Muscle layer of colon (tissue), 2 donors: Measurements from ENCODE around the gene HNRNPLL.

Source experiments
- H3K27ac ChIP-seq: one replicate; pipeline ENCODE4 v1.7.0; 2013; ENCODE audit warnings: low read depth, mild to moderate bottlenecking, low read length, moderate library complexity
- H3K27me3 ChIP-seq, 2 donors: one replicate each; pipeline ENCODE4 v1.7.0; 2013; ENCODE audit warnings: low read length in 2 of 2, mild to moderate bottlenecking in 2 of 2; ENCODE audit not compliant: insufficient read depth in 2 of 2, control insufficient read depth in 1 of 2
- H3K36me3 ChIP-seq: one replicate; pipeline ENCODE4 v1.7.0; 2013; ENCODE audit warnings: mild to moderate bottlenecking, low read length; ENCODE audit not compliant: insufficient read depth
- H3K4me1 ChIP-seq: one replicate; pipeline ENCODE4 v1.7.0; 2013; ENCODE audit warnings: mild to moderate bottlenecking, low read length; ENCODE audit not compliant: insufficient read depth
- H3K4me3 ChIP-seq, 2 donors: one replicate each; pipeline ENCODE4 v1.7.0; 2013; ENCODE audit warnings: low read length in 2 of 2, low read depth in 1 of 2, mild to moderate bottlenecking in 1 of 2, moderate library complexity in 1 of 2
- H3K9ac ChIP-seq: one replicate; pipeline ENCODE4 v1.7.0; 2013; ENCODE audit warnings: low read length
- H3K9me3 ChIP-seq: one replicate; pipeline ENCODE4 v1.7.0; 2013; ENCODE audit warnings: mild to moderate bottlenecking, low read length
- donor health status: abdominal sarcoma.
- donor health status: Adenocarcinoma of cecum.

HNRNPLL gene

DNA sequence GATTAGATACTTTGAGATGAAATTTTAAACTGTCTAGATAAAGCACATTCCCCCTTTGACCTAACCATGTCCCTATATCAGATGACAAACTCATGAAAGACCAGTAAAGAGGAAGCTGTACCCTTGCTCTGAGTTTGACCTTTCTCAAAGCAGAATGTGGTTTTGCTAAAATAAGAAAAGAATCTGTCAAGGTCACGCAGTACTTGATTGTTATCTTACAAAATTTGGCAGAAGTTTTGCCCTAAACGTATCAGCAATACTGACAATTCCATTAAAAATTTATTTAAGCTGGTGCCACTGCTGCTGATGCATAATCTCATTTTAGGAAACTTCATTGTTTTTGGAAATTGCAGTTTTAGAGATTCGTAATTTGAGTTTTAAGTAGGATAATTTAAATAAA is 32.0 kb upstream of the HNRNPLL start:
- H3K4me3 ChIP-seq: no peak overlapping the region
- no peaks in the 10 kb centered on the region for H3K4me1 ChIP-seq
- H3K27me3 ChIP-seq: no peaks in the 10 kb centered on the region
- no peak overlapping the region for H3K27ac ChIP-seq
- no peaks in the 10 kb centered on the region for H3K9me3 ChIP-seq
- H3K36me3 ChIP-seq: no peaks in the 10 kb centered on the region
- no peak overlapping the region for H3K9ac ChIP-seq

- no peak overlapping the region for H3K4me3 ChIP-seq
- H3K9me3 ChIP-seq: no peaks in the 10 kb centered on the region
- no peaks in the 10 kb centered on the region for H3K4me1 ChIP-seq
- no peaks in the 10 kb centered on the region for H3K27me3 ChIP-seq
- no peaks in the 10 kb centered on the region for H3K36me3 ChIP-seq
- no peak overlapping the region for H3K27ac ChIP-seq
- no peak overlapping the region for H3K9ac ChIP-seq
Measured at GRCh38 chr2:38633895-38634294, 31.2 kb upstream of the HNRNPLL start.

GRCh38 chr2:38632980-38633379 is 30.3 kb upstream of the HNRNPLL start:
- no peaks in the 10 kb centered on the region for H3K27me3 ChIP-seq
- H3K36me3 ChIP-seq: no peaks in the 10 kb centered on the region

DNA sequence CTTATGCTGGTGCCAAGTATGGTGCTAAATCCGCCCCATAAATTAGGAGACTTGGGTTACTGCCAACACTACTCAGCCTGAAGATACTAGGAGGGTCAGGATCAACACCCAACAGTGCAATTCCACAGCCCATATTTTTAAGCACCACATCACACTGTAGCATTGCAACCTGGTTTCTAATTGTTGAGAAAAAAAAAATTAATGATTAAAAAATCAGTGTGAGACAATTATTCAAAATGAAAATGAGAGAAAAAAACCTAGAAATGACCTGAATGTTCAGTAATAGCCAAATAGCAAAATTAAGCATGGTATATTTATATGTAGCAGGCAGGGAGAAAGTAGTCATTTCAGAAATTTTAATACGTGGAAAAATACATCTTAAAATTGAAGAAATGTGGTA is 29.2 kb upstream of the HNRNPLL start:
- Histone ChIP-seq H3K4me3 (no peak overlapping the region), H3K9me3 (no peaks in the 10 kb centered on the region), H3K27me3 (no peaks in the 10 kb centered on the region), H3K27ac (no peak overlapping the region), H3K4me1 (no peaks in the 10 kb centered on the region), H3K9ac (no peak overlapping the region), H3K36me3 (no peaks in the 10 kb centered on the region)

More at GRCh38 chr2:38632980-38633379, 30.3 kb upstream of the HNRNPLL start:
- Histone ChIP-seq H3K9me3 (no peaks in the 10 kb centered on the region), H3K27ac (no peak overlapping the region), H3K4me1 (no peaks in the 10 kb centered on the region), H3K9ac (no peak overlapping the region), H3K4me3 (no peak overlapping the region)

DNA sequence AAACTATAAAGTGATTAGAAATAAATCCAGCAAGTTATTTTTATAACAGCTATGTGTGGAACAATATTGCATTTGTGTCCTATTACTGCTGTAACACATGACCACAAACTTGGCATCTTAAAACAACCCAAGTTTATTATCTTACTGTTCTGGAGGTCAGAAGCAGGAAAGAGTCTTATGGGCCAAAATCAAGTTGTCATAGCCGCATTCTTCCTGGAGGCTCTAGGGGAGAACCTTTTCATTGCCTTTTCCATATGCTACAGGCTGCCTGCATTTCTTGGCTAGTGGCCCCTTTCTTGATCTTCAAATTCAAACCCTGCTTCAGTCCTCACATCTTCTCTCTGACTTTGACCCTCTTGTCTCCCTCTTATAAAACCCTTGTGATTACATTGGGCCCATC is 27.0 kb upstream of the HNRNPLL start:
- no peak overlapping the region for H3K9ac ChIP-seq
- H3K9me3 ChIP-seq: no peaks in the 10 kb centered on the region
- no peaks in the 10 kb centered on the region for H3K4me1 ChIP-seq
- no peak overlapping the region for H3K4me3 ChIP-seq
- no peak overlapping the region for H3K27ac ChIP-seq
- H3K36me3 ChIP-seq: no peaks in the 10 kb centered on the region
- no peaks in the 10 kb centered on the region for H3K27me3 ChIP-seq

DNA sequence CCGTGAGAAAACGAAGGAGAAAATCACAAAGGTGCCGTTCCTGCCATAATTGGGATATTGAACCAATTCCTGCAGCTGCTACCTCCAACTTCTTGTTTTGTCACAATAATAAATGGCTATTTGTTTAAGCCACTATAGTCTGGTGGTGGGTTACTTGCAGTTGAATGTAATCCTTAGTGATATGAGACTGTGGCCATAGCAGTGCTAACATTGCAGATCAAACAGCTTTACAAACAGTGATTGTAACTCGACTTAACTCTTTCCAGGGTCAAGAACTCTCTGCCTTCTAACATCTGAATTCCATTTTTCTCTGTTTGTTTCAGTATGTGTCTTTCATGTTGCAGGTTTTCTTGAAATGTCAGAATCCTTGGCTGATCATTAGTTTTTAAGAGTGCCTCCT is 24.7 kb upstream of the HNRNPLL start:
- Histone ChIP-seq H3K9me3 (no peaks in the 10 kb centered on the region), H3K36me3 (no peaks in the 10 kb centered on the region), H3K9ac (no peak overlapping the region), H3K4me1 (no peaks in the 10 kb centered on the region), H3K27ac (no peak overlapping the region), H3K27me3 (no peaks in the 10 kb centered on the region), H3K4me3 (no peak overlapping the region)

DNA sequence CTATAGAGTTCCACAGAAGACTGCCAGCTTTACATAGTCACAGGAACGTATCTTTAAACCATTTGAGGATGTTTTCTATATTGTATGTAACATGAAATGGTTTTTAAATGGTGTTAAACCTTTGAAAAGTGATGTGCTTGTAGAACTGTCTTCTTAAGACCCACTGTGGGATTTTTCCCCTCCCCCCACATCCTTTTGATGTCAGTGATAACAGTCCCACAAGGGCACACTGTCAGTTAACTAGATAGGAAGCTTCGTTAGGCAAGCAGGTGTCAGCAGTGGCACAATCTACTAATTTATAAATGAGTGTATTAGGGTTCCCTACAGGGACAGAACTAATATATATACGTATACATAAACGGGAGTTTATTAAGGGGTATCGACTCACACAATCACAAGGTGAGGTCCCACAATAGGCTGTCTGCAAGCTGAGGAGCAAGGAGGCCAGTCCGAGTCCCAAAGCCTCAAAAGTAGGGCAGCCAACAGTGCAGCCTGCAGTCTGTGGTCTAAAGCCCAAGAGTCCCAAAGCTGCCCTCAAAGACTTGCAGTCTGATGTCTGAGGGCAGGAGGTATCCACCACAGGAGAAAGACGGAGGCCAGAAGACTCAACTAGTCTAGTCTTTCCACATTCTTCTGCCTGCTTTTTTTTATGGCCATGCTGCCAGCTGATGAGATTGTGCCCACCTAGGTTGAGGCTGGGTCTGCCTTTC is 23.8 kb upstream of the HNRNPLL start:
- Histone ChIP-seq H3K9ac (no peak overlapping the region), H3K27ac (no peak overlapping the region), H3K4me1 (no peaks in the 10 kb centered on the region), H3K9me3 (no peaks in the 10 kb centered on the region), H3K27me3 (no peaks in the 10 kb centered on the region), H3K4me3 (no peak overlapping the region), H3K36me3 (no peaks in the 10 kb centered on the region)

DNA sequence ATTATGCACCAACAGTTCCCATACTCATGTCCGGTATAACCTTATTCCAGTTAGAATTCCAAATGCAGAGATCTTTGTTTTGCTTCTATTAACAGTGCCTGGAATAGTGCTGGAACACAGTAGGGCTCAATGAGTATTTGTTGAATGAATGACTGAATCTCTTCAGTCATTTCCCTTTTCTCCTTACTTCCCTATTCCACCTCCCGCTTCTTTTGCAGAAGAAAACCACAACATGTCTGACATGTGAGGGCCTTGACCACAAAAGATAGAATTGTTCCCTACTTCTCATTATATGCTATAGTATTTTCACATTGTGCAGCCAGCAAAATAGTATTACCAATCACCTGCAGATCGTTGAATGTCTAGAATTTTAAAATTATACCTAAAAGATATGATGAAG is 19.5 kb upstream of the HNRNPLL start:
- no peaks in the 10 kb centered on the region for H3K36me3 ChIP-seq
- H3K9me3 ChIP-seq: no peaks in the 10 kb centered on the region
- H3K4me3 ChIP-seq: no peak overlapping the region
- H3K9ac ChIP-seq: no peak overlapping the region
- H3K27ac ChIP-seq: no peak overlapping the region
- peaks cover 15% of the 10 kb centered on the region for H3K4me1 ChIP-seq
- H3K27me3 ChIP-seq: no peaks in the 10 kb centered on the region

DNA sequence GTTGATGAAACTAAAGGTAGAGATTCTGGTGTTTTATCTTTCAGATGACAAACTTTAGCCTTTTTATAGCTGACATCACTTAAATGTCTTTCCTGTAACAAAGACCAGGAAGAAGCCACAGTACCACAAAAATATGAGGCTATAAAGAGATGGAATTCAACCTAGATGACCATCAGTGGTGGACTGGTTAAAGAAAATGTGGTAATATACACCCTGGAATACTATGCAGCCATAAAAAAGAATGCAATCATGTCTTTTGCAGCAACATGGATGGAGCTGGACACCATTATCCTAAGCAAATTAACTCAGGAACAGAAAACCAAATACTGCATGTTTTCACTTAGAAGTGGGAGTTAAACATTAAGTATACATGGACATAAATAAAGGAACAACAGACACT is 18.3 kb upstream of the HNRNPLL start:
- Histone ChIP-seq H3K4me3 (no peak overlapping the region), H3K9me3 (no peaks in the 10 kb centered on the region), H3K4me1 (peaks cover 15% of the 10 kb centered on the region), H3K9ac (no peak overlapping the region), H3K36me3 (no peaks in the 10 kb centered on the region), H3K27me3 (no peaks in the 10 kb centered on the region), H3K27ac (no peak overlapping the region)

- no peak overlapping the region for H3K4me3 ChIP-seq
- no peaks in the 10 kb centered on the region for H3K9me3 ChIP-seq
- no peak overlapping the region for H3K27ac ChIP-seq
- H3K9ac ChIP-seq: no peak overlapping the region
- no peaks in the 10 kb centered on the region for H3K36me3 ChIP-seq
- H3K4me1 ChIP-seq: peaks cover 15% of the 10 kb centered on the region
- H3K27me3 ChIP-seq: no peaks in the 10 kb centered on the region
Measured at GRCh38 chr2:38620282-38620977, 17.7 kb upstream of the HNRNPLL start.

GRCh38 chr2:38619458-38620164 is 16.9 kb upstream of the HNRNPLL start:
- H3K27ac ChIP-seq: no peak overlapping the region
- no peaks in the 10 kb centered on the region for H3K27me3 ChIP-seq
- no peaks in the 10 kb centered on the region for H3K9me3 ChIP-seq
- H3K4me3 ChIP-seq: no peak overlapping the region
- H3K4me1 ChIP-seq: peaks cover 15% of the 10 kb centered on the region
- H3K36me3 ChIP-seq: no peaks in the 10 kb centered on the region
- no peak overlapping the region for H3K9ac ChIP-seq
